ENCODE data around the gene MAEA.

Gene MAEA

DNA sequence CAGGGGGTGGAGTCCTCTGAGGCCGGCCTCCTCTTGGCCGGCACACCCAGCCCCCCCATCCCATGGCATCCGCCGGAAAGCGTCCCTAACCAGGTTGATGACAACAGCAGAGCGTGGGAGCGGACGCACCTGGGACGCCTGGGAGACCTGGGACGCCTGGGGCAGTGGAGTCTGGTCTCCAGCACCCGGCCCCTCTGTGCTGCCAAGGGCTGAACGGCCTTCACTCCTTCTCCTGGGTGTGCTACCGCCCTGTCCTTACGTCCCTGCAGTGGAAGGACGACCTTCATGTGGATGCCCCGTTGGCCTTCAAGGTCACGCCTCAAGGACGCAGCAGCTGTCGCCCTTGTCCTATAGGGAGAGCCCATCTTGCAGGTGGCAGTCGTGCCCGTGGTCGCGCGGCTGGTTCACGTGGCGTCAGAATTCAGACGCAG is 89.7 kb downstream of the MAEA start:
- no peak for DNase-seq (ENCODE audit: low read depth, low spot score)

DNA sequence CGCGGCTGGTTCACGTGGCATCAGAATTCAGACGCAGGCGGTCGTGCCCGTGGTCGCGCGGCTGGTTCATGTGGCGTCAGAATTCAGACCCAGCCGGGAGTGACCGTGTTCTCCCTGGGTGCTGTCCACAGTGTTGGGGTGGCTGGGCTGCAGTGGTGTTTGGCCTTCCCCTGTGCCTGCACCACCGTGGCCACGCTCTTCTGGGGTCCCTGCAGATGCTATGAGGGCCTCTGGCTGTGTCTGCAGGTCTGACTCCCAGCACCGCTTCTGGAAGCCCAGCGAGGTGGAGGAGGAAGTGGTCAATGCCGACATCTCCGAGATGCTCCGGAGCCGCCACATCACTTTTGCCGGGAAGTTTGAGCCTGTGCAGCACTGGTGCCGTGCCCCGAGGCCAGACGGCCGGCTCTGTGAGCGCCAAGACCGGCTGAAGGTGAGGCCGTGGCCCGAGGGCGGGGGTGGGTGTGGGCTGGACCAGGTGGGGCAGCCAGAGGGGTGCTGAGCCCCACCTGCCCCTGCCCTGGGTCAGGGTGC is 90.2 kb downstream of the MAEA start:
- no peak for DNase-seq (ENCODE audit: low read depth, low spot score)

DNA sequence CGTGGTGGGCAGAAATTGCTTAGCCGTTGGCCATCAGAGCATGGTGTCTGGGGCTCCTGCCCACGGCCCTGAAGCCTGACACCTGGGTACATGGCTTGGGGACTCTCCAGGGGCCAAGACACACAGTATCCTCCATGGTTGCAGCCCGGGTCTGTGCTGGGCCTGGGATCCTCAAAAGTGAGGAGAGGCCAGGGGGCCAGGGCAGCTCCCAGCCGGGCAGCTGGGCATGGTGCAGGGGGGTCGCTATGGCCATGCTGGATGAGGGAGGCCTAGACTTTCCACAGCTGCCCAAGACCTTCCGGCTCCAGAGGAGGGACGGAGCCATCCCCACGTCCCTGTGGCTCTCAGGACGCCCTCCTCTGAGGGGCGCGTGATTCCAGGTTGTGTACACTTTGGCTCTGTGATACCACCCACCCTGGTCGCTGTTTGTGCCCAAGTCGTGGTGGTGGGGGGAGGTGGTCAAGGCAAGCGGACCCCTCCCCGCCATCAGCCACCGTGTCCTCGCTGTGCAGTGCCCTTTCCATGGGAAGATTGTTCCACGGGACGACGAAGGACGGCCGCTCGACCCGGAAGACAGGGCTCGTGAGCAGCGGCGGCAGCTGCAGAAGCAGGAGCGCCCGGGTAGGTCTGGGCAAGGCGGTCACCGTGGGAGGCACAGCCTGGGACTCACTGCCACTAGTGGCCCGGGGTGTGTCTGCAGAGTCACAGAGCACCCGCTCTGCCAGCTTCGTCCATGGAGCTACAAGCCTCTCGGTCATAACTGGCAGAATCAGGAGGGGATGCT is 90.9 kb downstream of the MAEA start:
- DNase-seq (ENCODE audit: low read depth, low spot score) = no peak

DNA sequence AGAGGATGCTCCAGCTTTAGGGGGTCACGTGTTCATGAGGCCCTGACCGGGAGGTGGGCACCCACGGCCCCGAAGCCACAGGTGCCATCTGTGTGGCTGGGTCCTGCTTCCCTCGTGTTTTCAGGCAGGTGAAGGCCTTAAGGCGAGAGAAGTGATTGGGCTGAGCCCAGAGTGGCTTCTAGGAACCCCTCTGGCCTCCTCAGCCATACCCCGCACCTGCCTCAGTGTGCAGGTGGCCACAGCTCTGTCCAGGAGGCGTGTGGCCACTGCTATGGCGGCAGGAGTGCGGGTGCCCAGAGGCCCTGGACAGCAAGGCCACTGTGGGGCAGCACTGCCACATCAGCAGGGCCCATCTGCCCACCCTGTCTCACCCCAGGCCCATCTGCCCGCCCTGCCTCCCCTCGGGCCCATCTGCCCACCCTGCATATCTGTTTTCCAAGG is 91.5 kb downstream of the MAEA start:
- DNase-seq (ENCODE audit: low read depth, low spot score) = no peak

DNA sequence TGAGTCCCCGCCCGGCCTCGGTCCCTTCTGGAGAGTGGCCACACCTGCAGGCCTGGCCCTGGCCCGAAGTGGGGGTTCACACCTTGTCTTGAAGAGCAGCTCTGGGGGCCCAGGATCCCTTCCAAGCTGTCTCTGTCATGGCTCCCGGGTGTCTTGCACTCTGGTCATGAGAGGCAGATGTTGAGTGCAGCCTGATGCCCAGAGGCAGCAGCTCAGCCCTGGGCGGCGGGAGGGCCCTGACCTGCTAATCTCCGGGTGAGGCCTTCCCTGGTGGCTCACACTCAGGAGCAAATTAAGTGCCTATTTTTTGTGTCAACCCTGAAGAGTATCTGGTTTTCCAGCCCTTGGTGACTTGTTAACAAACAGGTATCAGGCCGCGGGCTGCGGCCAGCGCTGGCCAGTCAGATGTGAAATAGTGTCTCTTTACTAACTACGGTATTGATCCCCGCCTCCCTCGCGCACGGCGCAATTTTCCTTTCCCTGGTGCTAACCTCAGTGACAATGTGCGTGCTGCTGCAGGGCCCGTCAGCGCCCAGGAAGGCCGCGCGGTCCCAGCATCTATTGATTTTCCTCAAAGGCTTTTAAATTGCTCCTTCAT is 92.4 kb downstream of the MAEA start:
- no peak for DNase-seq (ENCODE audit: low read depth, low spot score)

GRCh38 chr4:1382776-1383727 is 93.4 kb downstream of the MAEA start:
- DNase-seq (ENCODE audit: low read depth, low spot score) = no peak

- no peak for DNase-seq (ENCODE audit: low read depth, low spot score)
Observed at GRCh38 chr4:1383728-1384591, 94.3 kb downstream of the MAEA start.

- no peak for DNase-seq (ENCODE audit: low read depth, low spot score)
Observed at GRCh38 chr4:1384675-1385372, 95.1 kb downstream of the MAEA start.

DNA sequence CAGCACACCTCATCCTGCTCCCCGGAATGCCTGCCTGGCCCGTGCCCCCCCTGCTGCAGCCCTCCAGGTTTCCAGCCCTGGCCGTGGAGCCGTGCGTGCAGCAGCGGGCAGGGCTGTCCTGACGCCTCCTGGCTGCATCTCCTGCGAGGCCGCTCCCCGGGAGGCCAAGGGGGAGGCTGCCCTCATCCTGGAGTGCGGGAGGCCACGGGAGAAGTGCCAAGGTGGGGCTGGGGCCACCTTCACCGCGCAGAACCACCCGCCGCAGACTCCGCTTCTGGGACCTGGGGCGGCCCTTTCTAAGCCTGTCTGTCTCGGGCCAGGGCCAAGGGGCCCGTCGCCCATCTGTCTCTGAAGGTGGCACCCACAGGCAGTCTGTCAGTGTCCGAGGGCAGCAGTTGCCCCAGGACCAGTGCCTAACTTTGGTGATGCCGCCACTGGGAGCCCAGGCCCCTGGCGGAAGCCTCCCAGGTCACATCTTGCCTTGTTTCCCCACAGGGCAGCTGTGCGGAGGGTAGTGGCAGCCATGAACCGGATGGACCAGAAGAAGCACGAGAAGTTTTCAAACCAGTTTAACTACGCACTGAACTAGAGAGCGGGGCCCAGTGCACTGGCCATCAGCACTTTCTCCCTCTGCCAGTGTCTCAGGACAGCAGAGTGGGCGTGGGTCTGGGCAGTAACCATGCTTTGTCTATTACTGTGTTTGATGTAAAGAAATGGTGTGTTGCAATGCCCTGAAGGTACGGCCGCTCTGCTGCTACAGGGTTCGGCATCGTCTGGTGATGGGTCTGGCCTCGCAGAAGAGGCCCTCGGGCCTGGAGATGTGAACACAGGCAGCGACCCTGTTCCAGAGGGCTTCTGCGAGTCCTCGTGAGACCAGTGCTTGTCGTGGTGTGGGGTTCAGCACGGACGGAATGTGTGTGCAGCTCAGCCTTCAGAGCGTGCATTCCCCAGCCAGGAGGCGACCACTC is 96.0 kb downstream of the MAEA start:
- DNase-seq (ENCODE audit: low read depth, low spot score) = no peak
